Lower leg skin (tissue), 3 donors: ENCODE results near the gene SLC48A1.

ENCODE experiments used
- CTCF ChIP-seq, 3 donors: fragments of 450-650 bp; IDR thresholded peaks; one replicate each; pipeline ENCODE4 v1.5.1; 2016; ENCODE audit warnings: antibody characterized with exemption in 3 of 3, mild to moderate bottlenecking in 3 of 3, moderate library complexity in 2 of 3
- POLR2A ChIP-seq, 2 donors: fragments of 450-650 bp; IDR thresholded peaks; one replicate each; pipeline ENCODE4 v1.6.1; 2016 to 2017; ENCODE audit warnings: antibody characterized with exemption in 2 of 2, mild to moderate bottlenecking in 1 of 2, moderate library complexity in 1 of 2

GRCh38 chr12:47799357-47799955, 26.4 kb downstream of the SLC48A1 start:
- no peak for TF ChIP-seq POLR2A (IDR thresholded peaks at IDR 0.05)
- TF ChIP-seq CTCF (IDR thresholded peaks at IDR 0.05): no peak
